VCaP (cell line): ENCODE data around the gene CD93.

ENCODE experiments used
- H3K27ac ChIP-seq: fragments of 450-650 bp; 2 replicates; pipeline ENCODE4 v1.5.1; 2017
- CTCF ChIP-seq: fragments of 450-650 bp; conservative IDR thresholded peaks from 2 replicates; pipeline ENCODE4 v1.5.1; 2017; ENCODE audit warnings: mild to moderate bottlenecking, moderate library complexity

Gene CD93

DNA sequence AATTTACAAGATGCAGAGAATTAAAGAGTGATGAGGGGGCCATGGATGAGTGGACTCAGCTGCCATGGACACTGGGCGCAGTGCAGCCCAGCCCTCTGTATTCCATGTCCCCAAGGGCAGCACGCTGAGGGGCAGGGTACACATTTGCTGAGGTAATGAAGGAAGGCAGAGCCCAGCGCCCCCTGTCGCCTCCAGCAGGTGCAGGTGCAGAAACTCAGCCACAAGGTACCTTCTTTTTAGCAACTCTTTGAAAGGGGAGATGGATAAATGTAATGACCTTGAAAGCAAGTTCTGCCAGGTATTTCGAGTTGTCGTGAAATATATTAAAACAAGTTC is 7.1 kb downstream of the CD93 start:
- H3K27ac ChIP-seq = no peak overlapping the region
- TF ChIP-seq CTCF = no peak

DNA sequence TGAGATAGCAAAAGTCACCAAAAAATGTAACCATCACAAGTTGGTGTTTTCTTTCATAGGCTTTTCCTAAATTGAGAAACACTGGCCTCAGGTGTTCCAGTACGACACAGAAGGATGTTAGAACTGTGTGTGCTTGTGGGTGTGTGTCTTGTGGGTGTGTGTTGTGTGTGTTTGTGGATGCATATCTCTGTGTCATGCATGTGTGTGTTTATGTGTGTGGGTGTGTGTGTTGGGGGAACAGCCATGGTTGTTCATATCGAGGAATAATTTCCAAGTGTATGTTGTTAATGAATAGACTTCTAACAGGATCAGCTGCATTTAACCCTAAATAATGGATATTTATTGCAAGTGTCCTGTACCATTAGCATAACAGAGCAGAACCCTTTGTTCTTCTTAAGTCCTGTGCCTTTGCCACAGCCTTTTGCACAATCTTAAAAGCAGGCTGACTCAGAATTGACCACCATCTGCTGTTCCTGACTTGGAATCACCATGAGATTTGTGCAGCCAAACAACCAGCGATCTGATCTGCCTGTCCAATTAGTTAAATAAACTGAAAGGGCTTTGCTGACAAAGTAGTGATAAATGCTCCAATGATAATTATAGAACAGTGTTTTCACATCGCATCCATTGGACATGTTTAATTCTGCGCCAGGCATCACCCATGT is 7.6 kb downstream of the CD93 start:
- H3K27ac ChIP-seq = no peak overlapping the region
- no peak for TF ChIP-seq CTCF

GRCh38 chr20:23077277-23077676 is 8.8 kb downstream of the CD93 start:
- TF ChIP-seq CTCF = no peak
- H3K27ac ChIP-seq = no peak overlapping the region

DNA sequence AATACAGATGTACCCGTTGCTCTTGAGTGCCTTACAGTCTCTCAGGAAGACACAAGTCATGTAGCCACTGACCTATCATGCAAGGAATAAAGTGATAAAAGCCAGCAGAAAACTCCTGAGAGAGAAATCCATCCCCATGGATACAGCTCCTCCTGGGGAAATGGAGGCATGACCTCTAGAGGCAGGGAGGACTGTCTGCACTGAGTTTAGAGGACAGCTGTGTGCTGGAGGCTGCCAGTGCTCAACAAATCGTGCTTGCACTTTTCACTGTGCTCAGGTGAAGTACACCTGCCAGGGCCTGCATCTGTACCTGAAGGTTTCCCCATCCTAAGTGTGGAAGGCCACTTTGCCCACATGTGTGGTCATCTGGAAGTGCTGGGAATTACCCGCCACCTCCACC is 12.1 kb downstream of the CD93 start:
- no peak for TF ChIP-seq CTCF
- H3K27ac ChIP-seq = no peak overlapping the region

DNA sequence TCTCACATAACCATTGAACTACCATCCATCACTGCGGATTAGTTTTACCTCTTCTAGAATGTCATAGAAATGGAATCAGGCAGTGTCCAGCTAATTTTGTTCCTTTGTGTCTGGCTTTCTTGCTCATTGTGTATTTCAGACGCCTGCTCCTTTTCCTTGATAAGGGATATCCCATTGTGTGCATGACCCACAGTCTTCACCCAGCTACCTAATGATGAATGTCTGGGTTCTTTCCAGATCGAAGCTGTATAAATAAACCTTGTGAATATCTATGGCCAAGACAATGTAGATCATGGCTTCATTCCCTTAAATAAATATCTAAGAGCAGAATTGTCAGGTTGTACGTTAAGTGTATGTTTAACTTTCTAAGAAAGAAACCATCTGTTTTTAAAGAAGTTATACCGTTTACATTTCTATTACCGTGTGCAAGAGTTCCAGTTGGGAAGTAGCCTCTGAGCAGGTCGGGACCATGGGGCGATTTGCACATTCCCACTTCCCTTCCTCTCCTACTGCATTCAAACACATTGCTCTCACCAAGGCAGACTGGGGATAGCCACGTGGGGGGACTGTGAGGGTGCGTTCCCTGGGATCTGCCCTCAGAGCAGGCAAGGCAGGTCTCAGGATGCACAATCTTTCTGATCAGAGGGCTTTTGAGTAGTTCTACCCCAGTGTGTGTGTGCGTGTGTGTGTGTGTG is 13.1 kb downstream of the CD93 start:
- H3K27ac ChIP-seq = no peak overlapping the region
- no peak for TF ChIP-seq CTCF

DNA sequence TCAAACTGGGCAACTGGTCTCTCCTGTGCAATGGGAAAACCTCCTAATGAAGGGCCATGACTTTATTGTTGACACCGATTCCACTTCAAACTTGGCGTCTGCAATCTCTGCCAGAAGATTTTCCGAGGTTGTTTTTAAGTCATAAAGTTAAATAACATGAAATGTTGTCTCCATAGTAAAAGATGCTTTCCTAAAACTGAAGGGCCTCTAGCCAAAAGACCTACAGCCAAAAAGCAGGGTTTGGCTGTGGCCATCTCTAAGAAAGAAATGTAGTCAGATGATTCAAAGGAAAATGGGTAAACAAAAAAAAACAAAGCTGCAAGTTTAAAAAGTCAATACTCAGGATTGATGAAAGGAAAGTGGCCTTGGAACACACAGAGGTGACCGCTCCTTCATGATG is 14.1 kb downstream of the CD93 start:
- no peak for TF ChIP-seq CTCF
- no peak overlapping the region for H3K27ac ChIP-seq

DNA sequence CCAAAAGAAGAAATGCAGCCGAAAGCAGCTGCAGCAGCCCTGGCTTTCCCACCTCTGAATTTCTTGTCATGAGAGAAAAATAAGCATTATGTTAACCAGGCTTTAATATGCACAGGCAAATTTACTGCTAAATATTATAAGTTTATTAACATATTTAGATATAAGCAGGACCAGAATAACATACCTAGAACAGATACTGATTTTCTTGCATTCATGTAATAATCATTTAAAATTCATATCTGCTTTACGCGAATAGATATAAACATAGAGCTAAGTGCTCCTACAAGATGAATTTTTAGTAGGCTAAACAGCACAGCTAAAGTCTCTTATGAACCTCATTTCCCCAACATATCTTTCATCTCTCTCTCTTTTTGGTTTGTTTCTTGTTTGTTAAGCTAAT is 14.7 kb downstream of the CD93 start:
- H3K27ac ChIP-seq = no peak overlapping the region
- TF ChIP-seq CTCF = no peak
